Small intestine (tissue), 7 donors: ENCODE data around the gene FAM107B. TPM values are rescaled to one million over a fixed set of nuclear protein-coding genes. Genes with fewer than 3 reads are reported as not detected.
A peak's percentile ranks its signal among the peaks of the same experiment; 100 is the strongest.

Source experiments
- DNase-seq, 2 donors: peaks; one replicate each; pipeline versions ENCODE4 v3.0.0 to v3.0.0-alpha.2; 2013
- FAIRE-seq: peaks from 2 replicates; lab custom pipeline; 2012; peaks lifted over from hg19 to GRCh38; lab: Jason Lieb, UNC
- H3K27ac ChIP-seq, 3 donors: one replicate each; pipeline ENCODE4 v1.5.1; 2013; ENCODE audit warnings: low read length in 2 of 3, mild to moderate bottlenecking in 2 of 3, control low read depth in 1 of 3, inconsistent platforms in 1 of 3, low read depth in 1 of 3, moderate library complexity in 1 of 3
- H3K27me3 ChIP-seq, 3 donors: one replicate each; pipeline ENCODE4 v1.6.1; 2013; ENCODE audit warnings: low read length in 3 of 3, inconsistent platforms in 1 of 3; ENCODE audit not compliant: control insufficient read depth in 3 of 3, insufficient read depth in 3 of 3
- H3K36me3 ChIP-seq, 3 donors: one replicate each; pipeline ENCODE4 v1.6.1; 2013; ENCODE audit warnings: low read length in 3 of 3, inconsistent platforms in 1 of 3, low read depth in 1 of 3, mild to moderate bottlenecking in 1 of 3, moderate library complexity in 1 of 3; ENCODE audit not compliant: control insufficient read depth in 3 of 3, insufficient read depth in 2 of 3
- H3K4me1 ChIP-seq, 3 donors: one replicate each; pipeline ENCODE4 v1.6.1; 2013; ENCODE audit warnings: low read length in 2 of 3, inconsistent platforms in 1 of 3, low read depth in 1 of 3, mild to moderate bottlenecking in 1 of 3, moderate library complexity in 1 of 3; ENCODE audit not compliant: control insufficient read depth in 3 of 3, insufficient read depth in 2 of 3
- H3K4me3 ChIP-seq, 3 donors: one replicate each; pipeline ENCODE4 v1.5.1; 2013; ENCODE audit warnings: low read length in 3 of 3, control low read depth in 1 of 3, inconsistent platforms in 1 of 3, low read depth in 1 of 3, mild to moderate bottlenecking in 1 of 3, moderate library complexity in 1 of 3
- H3K9me3 ChIP-seq, 2 donors: one replicate each; pipeline ENCODE4 v1.6.1; 2013; ENCODE audit warnings: low read depth in 1 of 2, low read length in 1 of 2; ENCODE audit not compliant: control insufficient read depth in 2 of 2, insufficient read depth in 1 of 2
- WGBS, 3 donors: extraction: QIAGEN DNeasy Blood & Tissue Kit; methylation state at CpG; one replicate each; pipeline ENCODE4 v1.1.7; 2013; 5-methylcytosine and 5-hydroxymethylcytosine counted together
- polyA plus RNA-seq, 4 donors: library from polyadenylated mRNA; stranded (reverse) in 3 of 4; unstranded in 1 of 4; fragments of 200-250 nt in 3 of 4; fragments of 120-200 nt in 1 of 4; gene quantifications; one replicate each; pipeline versions ENCODE4 v1.2.1 to v1.2.3, GENCODE V29; 2013
- donor health status: healthy with polysubstance abuse.
- donor health status: control.
- donor health status: control.
- donor health status: Bipolar disorder and iron deficiency.
- donor health status: healthy.

The FAM107B gene
- polyA plus RNA-seq, 4 donors: 33.3 to 50.5 (median 38.7) TPM

GRCh38 chr10:14554091-14554490 lies 220.6 kb downstream of the FAM107B start:
- no peaks in the 10 kb centered on the region for H3K36me3 ChIP-seq
- H3K27ac ChIP-seq: peak overlapping the region; percentile 71 to 83 (median 83)
- FAIRE-seq: no peak
- WGBS, 3 donors: 16 to 64% (median 37%) methylated on average over 3 of the region's 3 CpGs
- DNase-seq: peak; percentile 65 to 90
- H3K4me1 ChIP-seq: peaks cover 15 to 56% (median 35%) of the 10 kb centered on the region in 3 donors
- no peaks in the 10 kb centered on the region for H3K9me3 ChIP-seq
- H3K4me3 ChIP-seq: no peak overlapping the region
- H3K27me3 ChIP-seq: no peaks in the 10 kb centered on the region

- Histone ChIP-seq H3K4me1 (peaks cover 15 to 62% (median 35%) of the 10 kb centered on the region in 3 donors), H3K9me3 (no peaks in the 10 kb centered on the region), H3K27ac (peak overlapping the region; percentile 71 to 83 (median 83)), H3K4me3 (no peak overlapping the region), H3K27me3 (no peaks in the 10 kb centered on the region), H3K36me3 (peaks cover 0 to 3% (median 0%) of the 10 kb centered on the region in 3 donors)
- FAIRE-seq (no peak), DNase-seq (peak in 1 of 2 donors; percentile 46)
- 54 to 67% (median 65%) methylated on average over 1 of the region's 1 CpG for WGBS, 3 donors
Observed at GRCh38 chr10:14553448-14553847, 221.2 kb downstream of the FAM107B start.

- H3K36me3 ChIP-seq: peaks cover 0 to 10% (median 0%) of the 10 kb centered on the region in 3 donors
- no peak for DNase-seq
- peaks cover 14 to 58% (median 35%) of the 10 kb centered on the region in 3 donors for H3K4me1 ChIP-seq
- no peaks in the 10 kb centered on the region for H3K9me3 ChIP-seq
- peak overlapping the region in 2 of 3 donors; percentile 0 to 14 for H3K27ac ChIP-seq
- no peak for FAIRE-seq
- WGBS, 3 donors: 61 to 73% (median 65%) methylated on average over 4 of the region's 4 CpGs
- H3K27me3 ChIP-seq: no peaks in the 10 kb centered on the region
- H3K4me3 ChIP-seq: no peak overlapping the region
Observed at GRCh38 chr10:14552015-14552414, 222.7 kb downstream of the FAM107B start.

- Histone ChIP-seq H3K36me3 (peaks cover 0 to 10% (median 0%) of the 10 kb centered on the region in 3 donors), H3K4me3 (no peak overlapping the region), H3K27me3 (no peaks in the 10 kb centered on the region), H3K4me1 (peaks cover 7 to 43% (median 26%) of the 10 kb centered on the region in 3 donors), H3K9me3 (no peaks in the 10 kb centered on the region), H3K27ac (peak overlapping the region in 2 of 3 donors; percentile 50 to 77)
- WGBS, 3 donors: 14 to 54% (median 29%) methylated on average over 6 of the region's 6 CpGs
- peak; percentile 88 to 94 for DNase-seq
- FAIRE-seq: peak; percentile 39
Observed at GRCh38 chr10:14550471-14550981, 224.2 kb downstream of the FAM107B start.

- Histone ChIP-seq H3K9me3 (no peaks in the 10 kb centered on the region), H3K4me1 (peaks cover 6 to 37% (median 22%) of the 10 kb centered on the region in 3 donors), H3K27ac (peak overlapping the region in 2 of 3 donors; percentile 14 to 77), H3K4me3 (no peak overlapping the region), H3K27me3 (no peaks in the 10 kb centered on the region), H3K36me3 (peaks cover 0 to 10% (median 0%) of the 10 kb centered on the region in 3 donors)
- 77 to 87% (median 85%) methylated on average over 6 of the region's 6 CpGs for WGBS, 3 donors
- no peak for FAIRE-seq
- no peak for DNase-seq
Observed at GRCh38 chr10:14549496-14549895, 225.2 kb downstream of the FAM107B start.

- Histone ChIP-seq H3K9me3 (no peaks in the 10 kb centered on the region), H3K4me3 (no peak overlapping the region), H3K27ac (peak overlapping the region in 2 of 3 donors; percentile 36 to 77), H3K4me1 (peaks cover 3 to 32% (median 18%) of the 10 kb centered on the region in 3 donors), H3K36me3 (peaks cover 0 to 10% (median 0%) of the 10 kb centered on the region in 3 donors), H3K27me3 (no peaks in the 10 kb centered on the region)
- WGBS, 3 donors: 91 to 96% (median 93%) methylated on average over 3 of the region's 3 CpGs
- DNase-seq (no peak), FAIRE-seq (no peak)
Observed at GRCh38 chr10:14548970-14549369, 225.7 kb downstream of the FAM107B start.

- H3K36me3 ChIP-seq: peaks cover 0 to 10% (median 0%) of the 10 kb centered on the region in 3 donors
- H3K9me3 ChIP-seq: no peaks in the 10 kb centered on the region
- 89 to 91% (median 89%) methylated on average over 9 to 11 of the region's 11 CpGs for WGBS, 3 donors
- peaks cover 7 to 31% (median 18%) of the 10 kb centered on the region in 3 donors for H3K4me1 ChIP-seq
- no peak overlapping the region for H3K4me3 ChIP-seq
- H3K27me3 ChIP-seq: no peaks in the 10 kb centered on the region
- no peak for FAIRE-seq
- no peak for DNase-seq
- no peak overlapping the region for H3K27ac ChIP-seq
Observed at GRCh38 chr10:14548474-14548873, 226.2 kb downstream of the FAM107B start.

GRCh38 chr10:14547816-14548215 lies 226.9 kb downstream of the FAM107B start:
- Histone ChIP-seq H3K27ac (no peak overlapping the region), H3K4me3 (no peak overlapping the region), H3K27me3 (no peaks in the 10 kb centered on the region), H3K4me1 (peaks cover 7 to 31% (median 15%) of the 10 kb centered on the region in 3 donors), H3K36me3 (peaks cover 0 to 10% (median 0%) of the 10 kb centered on the region in 3 donors), H3K9me3 (no peaks in the 10 kb centered on the region)
- WGBS, 3 donors: 94 to 98% (median 96%) methylated on average over 9 of the region's 9 CpGs
- DNase-seq (no peak), FAIRE-seq (no peak)
